Umbilical cord (tissue), 2 donors: ENCODE data around the gene MCM5. TPM values are rescaled to one million over a fixed set of nuclear protein-coding genes. Genes with fewer than 3 reads are reported as not detected.
"Not testable (repeated sequence)": the region's sequence is repeated elsewhere in the genome, so short reads cannot be mapped to it uniquely, and the experiment has no call there.

Experiments used
- DNase-seq: peaks from one replicate; pipeline ENCODE4 v3.0.0-alpha.2; 2015; ENCODE audit warnings: low spot score
- total RNA-seq: library from RNA; depleted of rRNA; stranded (reverse); fragments of >200 nt; gene quantifications from one replicate; pipeline ENCODE4 v1.2.3, GENCODE V29; 2014; ENCODE audit warnings: low replicate concordance; ENCODE audit not compliant: insufficient read depth

The MCM5 gene
- total RNA-seq, 1 donor from 2014 or later: 16.4 TPM

GRCh38 chr22:35452351-35452781 lies 52.4 kb downstream of the MCM5 start:
- no peak for DNase-seq

GRCh38 chr22:35452810-35453743 lies 53.1 kb downstream of the MCM5 start:
- DNase-seq: no peak

GRCh38 chr22:35454416-35455054 lies 54.6 kb downstream of the MCM5 start:
- no peak for DNase-seq

- DNase-seq: no peak
Observed at GRCh38 chr22:35455529-35455928, 55.6 kb downstream of the MCM5 start.

- DNase-seq: no peak
Observed at GRCh38 chr22:35456757-35457156, 56.8 kb downstream of the MCM5 start.

- DNase-seq: peak; percentile 50
Observed at GRCh38 chr22:35457729-35458546, 58.0 kb downstream of the MCM5 start.

- no peak for DNase-seq
Observed at GRCh38 chr22:35458547-35459422, 58.8 kb downstream of the MCM5 start.

- no peak for DNase-seq
Observed at GRCh38 chr22:35459423-35459894, 59.5 kb downstream of the MCM5 start.

GRCh38 chr22:35459976-35460375 lies 60.0 kb downstream of the MCM5 start:
- not testable (repeated sequence) for DNase-seq

GRCh38 chr22:35460688-35461087 lies 60.7 kb downstream of the MCM5 start:
- no peak for DNase-seq

- DNase-seq: no peak
Observed at GRCh38 chr22:35462498-35463230, 62.7 kb downstream of the MCM5 start.

GRCh38 chr22:35463231-35463933 lies 63.4 kb downstream of the MCM5 start:
- DNase-seq: no peak

- DNase-seq: no peak
Observed at GRCh38 chr22:35464399-35464798, 64.5 kb downstream of the MCM5 start.

GRCh38 chr22:35465109-35465701 lies 65.3 kb downstream of the MCM5 start:
- DNase-seq: no peak

- peak; percentile 87 for DNase-seq
Observed at GRCh38 chr22:35467681-35468434, 67.9 kb downstream of the MCM5 start.

GRCh38 chr22:35470903-35471321 lies 71.0 kb downstream of the MCM5 start:
- no peak for DNase-seq

- DNase-seq: not testable (repeated sequence)
Observed at GRCh38 chr22:35471566-35471965, 71.6 kb downstream of the MCM5 start.

- no peak for DNase-seq
Observed at GRCh38 chr22:35472488-35472887, 72.5 kb downstream of the MCM5 start.
